Astrocyte (in vitro differentiated cells and primary cell): ENCODE results near the gene PLP1. TPM values are rescaled to one million over a fixed set of nuclear protein-coding genes. Genes with fewer than 3 reads are reported as not detected.

ENCODE experiments used
- DNase-seq: peaks from one replicate; pipeline ENCODE4 v3.0.0-alpha.2; 2010; ENCODE audit warnings: low read depth
- FAIRE-seq: peaks from 2 replicates; lab custom pipeline; 2011; peaks lifted over from hg19 to GRCh38; lab: Jason Lieb, UNC
- H2AFZ ChIP-seq: 2 replicates; pipeline ENCODE4 v1.6.0; 2012; ENCODE audit warnings: low read depth, low read length, inconsistent platforms
- H3K27ac ChIP-seq: 2 replicates; pipeline ENCODE4 v1.5.1; 2011; ENCODE audit warnings: low read depth, low read length, inconsistent platforms
- H3K27me3 ChIP-seq: 2 replicates; pipeline ENCODE4 v1.6.0; 2011; ENCODE audit warnings: low read length, inconsistent platforms; ENCODE audit not compliant: insufficient read depth
- H3K36me3 ChIP-seq: 2 replicates; pipeline ENCODE4 v1.5.1; 2011; ENCODE audit warnings: low read length, inconsistent platforms; ENCODE audit not compliant: insufficient read depth
- H3K4me1 ChIP-seq: 2 replicates; pipeline ENCODE4 v1.5.1; 2011; ENCODE audit warnings: low read length, inconsistent platforms; ENCODE audit not compliant: insufficient read depth
- H3K4me2 ChIP-seq: 2 replicates; pipeline ENCODE4 v1.6.0; 2012; ENCODE audit warnings: low read length, inconsistent platforms
- H3K4me3 ChIP-seq: 2 replicates; pipeline ENCODE4 v1.5.1; 2011; ENCODE audit warnings: low read depth, mild to moderate bottlenecking, low read length, inconsistent platforms; ENCODE audit not compliant: insufficient read depth
- H3K79me2 ChIP-seq: 2 replicates; pipeline ENCODE4 v1.6.0; 2012; ENCODE audit warnings: mild to moderate bottlenecking, low read length, inconsistent platforms; ENCODE audit not compliant: insufficient read depth
- H3K9ac ChIP-seq: 2 replicates; pipeline ENCODE4 v1.6.0; 2012; ENCODE audit warnings: mild to moderate bottlenecking, low read length, inconsistent platforms
- H3K9me3 ChIP-seq: 2 replicates; pipeline ENCODE4 v1.5.1; 2012; ENCODE audit warnings: low read depth, mild to moderate bottlenecking, low read length, inconsistent platforms; ENCODE audit not compliant: insufficient read depth
- H4K20me1 ChIP-seq: 2 replicates; pipeline ENCODE4 v1.6.0; 2012; ENCODE audit warnings: low read length, inconsistent platforms; ENCODE audit not compliant: insufficient read depth
- H3K27ac Mint-ChIP-seq: one replicate; pipeline ENCODE4 v1.8.0; 2021; ENCODE audit warnings: mild to moderate bottlenecking, mixed read lengths; ENCODE audit not compliant: unreplicated experiment
- H3K27me3 Mint-ChIP-seq: one replicate; pipeline ENCODE4 v1.8.0; 2021; ENCODE audit warnings: low read depth, mixed read lengths; ENCODE audit not compliant: unreplicated experiment
- H3K36me3 Mint-ChIP-seq: one replicate; pipeline ENCODE4 v1.8.0; 2021; ENCODE audit warnings: low read depth, mixed read lengths; ENCODE audit not compliant: unreplicated experiment
- H3K4me1 Mint-ChIP-seq: one replicate; pipeline ENCODE4 v1.8.0; 2021; ENCODE audit warnings: low read depth, mixed read lengths; ENCODE audit not compliant: unreplicated experiment
- H3K4me3 Mint-ChIP-seq: one replicate; pipeline ENCODE4 v1.8.0; 2021; ENCODE audit warnings: mild to moderate bottlenecking, moderate library complexity, mixed read lengths; ENCODE audit not compliant: unreplicated experiment
- H3K9me3 Mint-ChIP-seq: one replicate; pipeline ENCODE4 v1.8.0; 2021; ENCODE audit warnings: mild to moderate bottlenecking, mixed read lengths; ENCODE audit not compliant: unreplicated experiment
- CTCF ChIP-seq: IDR thresholded peaks from 2 replicates; pipeline ENCODE4 v1.5.1; 2011; ENCODE audit warnings: low read depth, mild to moderate bottlenecking, inconsistent platforms, low read length, moderate library complexity; ENCODE audit not compliant: insufficient read depth
- EZH2 ChIP-seq: IDR thresholded peaks from 2 replicates; pipeline ENCODE4 v1.6.1; 2012; ENCODE audit warnings: mild to moderate bottlenecking, low read length, inconsistent platforms; ENCODE audit not compliant: insufficient read depth
- total RNA-seq: library from RNA; stranded (reverse); gene quantifications from 2 replicates; pipeline ENCODE4 v1.2.1, GENCODE V29; 2021

The PLP1 gene
- total RNA-seq, 1 donor from 2014 or later: 5.2 TPM

GRCh38 chrX:103773445-103773844 is 3.2 kb upstream of the PLP1 start:
- Histone ChIP-seq H3K79me2 (no peaks in the 10 kb centered on the region), H3K36me3 (no peaks in the 10 kb centered on the region), H3K27me3 (no peaks in the 10 kb centered on the region), H3K27ac (no peak overlapping the region), H2AFZ (no peak overlapping the region), H3K4me3 (no peak overlapping the region), H4K20me1 (no peaks in the 10 kb centered on the region), H3K9ac (no peak overlapping the region), H3K4me1 (no peaks in the 10 kb centered on the region), H3K9me3 (no peaks in the 10 kb centered on the region), H3K4me2 (no peak overlapping the region)
- no peak overlapping the region for H3K27ac Mint-ChIP-seq
- FAIRE-seq: no peak
- H3K36me3 Mint-ChIP-seq: no peaks in the 10 kb centered on the region
- H3K4me1 Mint-ChIP-seq: peaks cover 8% of the 10 kb centered on the region
- TF ChIP-seq EZH2: no peak
- no peak for TF ChIP-seq CTCF
- no peak overlapping the region for H3K4me3 Mint-ChIP-seq
- no peaks in the 10 kb centered on the region for H3K9me3 Mint-ChIP-seq
- peaks cover 3% of the 10 kb centered on the region for H3K27me3 Mint-ChIP-seq
- no peak for DNase-seq

GRCh38 chrX:103774070-103774642 is 2.5 kb upstream of the PLP1 start:
- TF ChIP-seq CTCF: peak; percentile 40
- no peak for TF ChIP-seq EZH2
- H3K27me3 Mint-ChIP-seq: peaks cover 3% of the 10 kb centered on the region
- Histone ChIP-seq H3K4me3 (no peak overlapping the region), H3K27ac (no peak overlapping the region), H3K9ac (no peak overlapping the region), H3K4me1 (peaks cover 1% of the 10 kb centered on the region), H3K79me2 (no peaks in the 10 kb centered on the region), H4K20me1 (no peaks in the 10 kb centered on the region), H3K36me3 (no peaks in the 10 kb centered on the region), H2AFZ (no peak overlapping the region), H3K9me3 (no peaks in the 10 kb centered on the region), H3K4me2 (no peak overlapping the region), H3K27me3 (no peaks in the 10 kb centered on the region)
- FAIRE-seq (peak; percentile 92), DNase-seq (no peak)
- H3K4me1 Mint-ChIP-seq: peaks cover 10% of the 10 kb centered on the region
- no peaks in the 10 kb centered on the region for H3K36me3 Mint-ChIP-seq
- no peak overlapping the region for H3K4me3 Mint-ChIP-seq
- H3K27ac Mint-ChIP-seq: no peak overlapping the region
- H3K9me3 Mint-ChIP-seq: no peaks in the 10 kb centered on the region

- H3K4me3 Mint-ChIP-seq: peak overlapping the region; percentile 45
- no peak overlapping the region for H3K4me3 ChIP-seq
- H3K4me1 ChIP-seq: peaks cover 4% of the 10 kb centered on the region
- H3K27ac Mint-ChIP-seq: peak overlapping the region; percentile 55
- no peaks in the 10 kb centered on the region for H3K36me3 ChIP-seq
- no peaks in the 10 kb centered on the region for H3K36me3 Mint-ChIP-seq
- H3K9me3 ChIP-seq: no peaks in the 10 kb centered on the region
- no peak for TF ChIP-seq EZH2
- TF ChIP-seq CTCF: no peak
- H2AFZ ChIP-seq: no peak overlapping the region
- DNase-seq (peak; percentile 20), FAIRE-seq (no peak)
- H3K27me3 ChIP-seq: no peaks in the 10 kb centered on the region
- no peak overlapping the region for H3K9ac ChIP-seq
- H4K20me1 ChIP-seq: no peaks in the 10 kb centered on the region
- peaks cover 3% of the 10 kb centered on the region for H3K27me3 Mint-ChIP-seq
- no peaks in the 10 kb centered on the region for H3K79me2 ChIP-seq
- no peak overlapping the region for H3K27ac ChIP-seq
- H3K9me3 Mint-ChIP-seq: no peaks in the 10 kb centered on the region
- H3K4me1 Mint-ChIP-seq: peaks cover 15% of the 10 kb centered on the region
- H3K4me2 ChIP-seq: peak overlapping the region; percentile 15
Observed at GRCh38 chrX:103779141-103779789, 2.6 kb downstream of the PLP1 start.
